Muscle layer of colon (tissue), 2 donors: ENCODE results near the gene LRRC25.
A peak's percentile ranks its signal among the peaks of the same experiment; 100 is the strongest.

ENCODE experiments used
- H3K27ac ChIP-seq: one replicate; pipeline ENCODE4 v1.7.0; 2013; ENCODE audit warnings: low read depth, mild to moderate bottlenecking, low read length, moderate library complexity
- H3K27me3 ChIP-seq, 2 donors: one replicate each; pipeline ENCODE4 v1.7.0; 2013; ENCODE audit warnings: low read length in 2 of 2, mild to moderate bottlenecking in 2 of 2; ENCODE audit not compliant: insufficient read depth in 2 of 2, control insufficient read depth in 1 of 2
- H3K36me3 ChIP-seq: one replicate; pipeline ENCODE4 v1.7.0; 2013; ENCODE audit warnings: mild to moderate bottlenecking, low read length; ENCODE audit not compliant: insufficient read depth
- H3K4me1 ChIP-seq: one replicate; pipeline ENCODE4 v1.7.0; 2013; ENCODE audit warnings: mild to moderate bottlenecking, low read length; ENCODE audit not compliant: insufficient read depth
- H3K4me3 ChIP-seq, 2 donors: one replicate each; pipeline ENCODE4 v1.7.0; 2013; ENCODE audit warnings: low read length in 2 of 2, low read depth in 1 of 2, mild to moderate bottlenecking in 1 of 2, moderate library complexity in 1 of 2
- H3K9ac ChIP-seq: one replicate; pipeline ENCODE4 v1.7.0; 2013; ENCODE audit warnings: low read length
- H3K9me3 ChIP-seq: one replicate; pipeline ENCODE4 v1.7.0; 2013; ENCODE audit warnings: mild to moderate bottlenecking, low read length
- donor health status: abdominal sarcoma.
- donor health status: Adenocarcinoma of cecum.

Gene LRRC25

GRCh38 chr19:18440936-18441803 is 43.7 kb upstream of the LRRC25 start:
- no peak overlapping the region for H3K4me3 ChIP-seq
- no peak overlapping the region for H3K9ac ChIP-seq
- peaks cover 25% of the 10 kb centered on the region for H3K36me3 ChIP-seq
- peaks cover 0 to 16% of the 10 kb centered on the region in 2 donors for H3K27me3 ChIP-seq
- H3K9me3 ChIP-seq = no peaks in the 10 kb centered on the region
- H3K27ac ChIP-seq = no peak overlapping the region
- peaks cover 10% of the 10 kb centered on the region for H3K4me1 ChIP-seq

GRCh38 chr19:18440415-18440877 is 43.0 kb upstream of the LRRC25 start:
- H3K4me3 ChIP-seq = no peak overlapping the region
- H3K36me3 ChIP-seq = peaks cover 17% of the 10 kb centered on the region
- peaks cover 0 to 16% of the 10 kb centered on the region in 2 donors for H3K27me3 ChIP-seq
- H3K4me1 ChIP-seq = peaks cover 10% of the 10 kb centered on the region
- H3K9me3 ChIP-seq = no peaks in the 10 kb centered on the region
- H3K27ac ChIP-seq = no peak overlapping the region
- no peak overlapping the region for H3K9ac ChIP-seq

GRCh38 chr19:18439910-18440237 is 42.5 kb upstream of the LRRC25 start:
- Histone ChIP-seq H3K9ac (no peak overlapping the region), H3K27ac (no peak overlapping the region), H3K36me3 (peaks cover 14% of the 10 kb centered on the region), H3K4me1 (peaks cover 10% of the 10 kb centered on the region), H3K4me3 (no peak overlapping the region), H3K9me3 (no peaks in the 10 kb centered on the region), H3K27me3 (peaks cover 0 to 16% of the 10 kb centered on the region in 2 donors)

GRCh38 chr19:18439025-18439909 is 41.8 kb upstream of the LRRC25 start:
- no peak overlapping the region for H3K4me3 ChIP-seq
- H3K9ac ChIP-seq = no peak overlapping the region
- peak overlapping the region; percentile 34 for H3K27ac ChIP-seq
- peaks cover 0 to 17% of the 10 kb centered on the region in 2 donors for H3K27me3 ChIP-seq
- H3K36me3 ChIP-seq = peaks cover 8% of the 10 kb centered on the region
- H3K4me1 ChIP-seq = peaks cover 12% of the 10 kb centered on the region
- no peaks in the 10 kb centered on the region for H3K9me3 ChIP-seq

GRCh38 chr19:18438331-18439024 is 41.1 kb upstream of the LRRC25 start:
- Histone ChIP-seq H3K4me3 (no peak overlapping the region), H3K4me1 (peaks cover 16% of the 10 kb centered on the region), H3K27ac (peak overlapping the region; percentile 34), H3K36me3 (peaks cover 5% of the 10 kb centered on the region), H3K27me3 (peaks cover 0 to 22% of the 10 kb centered on the region in 2 donors), H3K9me3 (no peaks in the 10 kb centered on the region), H3K9ac (no peak overlapping the region)

GRCh38 chr19:18437491-18438330 is 40.3 kb upstream of the LRRC25 start, which contains the start of gene ISYNA1:
TSS of gene ISYNA1 (minus strand) at chr19:18438133. CDS start at chr19:18437979, 154 bp downstream.
- Histone ChIP-seq H3K36me3 (no peaks in the 10 kb centered on the region), H3K27ac (peak within 1 kb of the TSS; percentile 34), H3K4me1 (peaks cover 16% of the 10 kb centered on the region), H3K4me3 (peak within 1 kb of the TSS; percentile 23 to 32), H3K9me3 (no peaks in the 10 kb centered on the region), H3K9ac (no peak within 1 kb of the TSS), H3K27me3 (peaks cover 0 to 22% of the 10 kb centered on the region in 2 donors)

GRCh38 chr19:18436671-18437490 is 39.5 kb upstream of the LRRC25 start:
- Histone ChIP-seq H3K27me3 (peaks cover 0 to 22% of the 10 kb centered on the region in 2 donors), H3K9ac (no peak overlapping the region), H3K4me3 (peak overlapping the region in 1 of 2 donors; percentile 23), H3K27ac (no peak overlapping the region), H3K9me3 (no peaks in the 10 kb centered on the region), H3K4me1 (peaks cover 16% of the 10 kb centered on the region), H3K36me3 (no peaks in the 10 kb centered on the region)

- peaks cover 0 to 22% of the 10 kb centered on the region in 2 donors for H3K27me3 ChIP-seq
- H3K27ac ChIP-seq = no peak overlapping the region
- peaks cover 16% of the 10 kb centered on the region for H3K4me1 ChIP-seq
- H3K4me3 ChIP-seq = no peak overlapping the region
- no peaks in the 10 kb centered on the region for H3K36me3 ChIP-seq
- no peak overlapping the region for H3K9ac ChIP-seq
- H3K9me3 ChIP-seq = no peaks in the 10 kb centered on the region
Observed at GRCh38 chr19:18435842-18436670, 38.6 kb upstream of the LRRC25 start.

GRCh38 chr19:18435178-18435841 is 37.9 kb upstream of the LRRC25 start:
- H3K36me3 ChIP-seq = no peaks in the 10 kb centered on the region
- no peak overlapping the region for H3K4me3 ChIP-seq
- H3K9me3 ChIP-seq = no peaks in the 10 kb centered on the region
- peaks cover 0 to 22% of the 10 kb centered on the region in 2 donors for H3K27me3 ChIP-seq
- peaks cover 16% of the 10 kb centered on the region for H3K4me1 ChIP-seq
- no peak overlapping the region for H3K9ac ChIP-seq
- H3K27ac ChIP-seq = no peak overlapping the region
